ENCODE results near the gene FNDC3A. TPM values are rescaled to one million over a fixed set of nuclear protein-coding genes. Genes with fewer than 3 reads are reported as not detected.
A peak's percentile ranks its signal among the peaks of the same experiment; 100 is the strongest.
"Not testable (repeated sequence)": the region's sequence is repeated elsewhere in the genome, so short reads cannot be mapped to it uniquely, and the experiment has no call there.

Gene FNDC3A
- total and polyA plus RNA-seq, 3 experiments from 2014 or later = 8.8 to 22.7 (median 21.8) TPM

DNA sequence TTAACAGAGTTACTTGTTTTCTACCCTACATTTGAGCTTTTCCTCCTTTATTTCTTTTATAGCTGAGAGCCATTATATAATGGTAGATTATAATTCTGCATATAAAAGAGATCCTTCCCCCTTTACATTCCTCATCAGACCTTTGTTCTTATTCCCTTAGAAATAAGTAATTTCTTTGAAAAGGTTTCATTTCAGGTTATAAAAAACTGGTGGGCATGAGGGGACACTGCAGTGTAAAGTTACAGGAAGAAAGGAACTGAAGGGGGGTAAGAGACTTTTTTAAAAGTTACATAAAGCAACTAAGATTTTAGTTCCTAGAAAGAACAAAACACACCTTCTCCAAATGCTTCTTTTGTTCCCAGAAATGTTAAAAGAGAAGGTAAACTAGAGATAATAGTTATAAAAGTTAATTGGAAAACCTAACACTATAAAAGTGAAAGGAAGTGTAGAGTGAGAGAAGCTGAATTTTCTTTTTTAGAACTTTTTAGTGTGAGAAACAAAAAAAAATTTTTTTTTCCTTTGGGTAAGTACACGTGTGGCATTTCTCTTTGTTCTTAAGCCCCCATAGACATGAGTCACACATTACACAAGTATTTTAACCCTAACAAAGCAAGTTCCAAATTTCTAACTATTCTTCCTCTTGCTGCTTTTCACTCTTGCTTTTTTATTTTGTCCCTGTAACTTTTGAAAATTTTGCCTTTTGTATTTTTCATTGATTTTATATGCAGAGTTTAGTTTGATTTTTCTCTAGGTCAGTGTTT is 138.0 kb downstream of the FNDC3A start:
- no peak for DNase-seq
- Histone ChIP-seq H3K9me3 (ENCODE audit: low read length) (no peaks in the 10 kb centered on the region), H3K4me1 (ENCODE audit: insufficient read depth, low read length) (peaks cover 38% of the 10 kb centered on the region), H3K4me3 (ENCODE audit: low read length) (no peak overlapping the region), H3K27ac (ENCODE audit: low read depth, low read length) (no peak overlapping the region), H3K27me3 (ENCODE audit: insufficient read depth, low read length, poor library complexity, severe bottlenecking) (no peaks in the 10 kb centered on the region), H3K36me3 (ENCODE audit: insufficient read depth, low read length) (peaks cover 20% of the 10 kb centered on the region)
- Mint-ChIP-seq H3K36me3 (peaks cover 7 to 47% (median 14%) of the 10 kb centered on the region in 3 donors), H3K27ac (peak overlapping the region in 6 of 8 donors; percentile 21 to 71 (median 52)), H3K27me3 (no peaks in the 10 kb centered on the region), H3K9me3 (no peaks in the 10 kb centered on the region), H3K4me3 (peak overlapping the region in 6 of 7 donors; percentile 13 to 69 (median 33)), H3K4me1 (peaks cover 49 to 60% (median 56%) of the 10 kb centered on the region in 3 donors)
- ChIA-PET POLR2A (no interaction called here), CTCF (no interaction called here)

DNA sequence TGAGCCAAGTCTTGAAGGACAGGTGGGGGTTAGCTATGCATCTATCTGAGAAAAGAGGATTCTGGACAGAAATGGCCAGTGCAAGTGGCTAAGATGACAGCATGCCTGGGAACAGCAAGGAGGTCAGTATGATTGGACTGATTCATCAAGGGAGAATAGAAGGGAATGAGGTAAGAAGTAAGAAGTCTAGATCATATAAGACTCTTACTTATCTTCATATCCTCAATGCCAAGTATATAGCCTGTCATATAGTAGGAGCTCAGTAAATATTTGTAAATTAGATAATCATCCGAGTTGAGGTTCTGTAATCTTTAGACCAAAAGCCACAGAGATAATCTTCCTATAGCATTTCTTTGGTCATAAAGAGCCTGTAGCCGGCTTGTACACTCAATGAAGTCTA is 141.2 kb downstream of the FNDC3A start:
- H3K4me1 ChIP-seq (ENCODE audit: insufficient read depth, low read length) = peaks cover 21% of the 10 kb centered on the region
- H3K27me3 ChIP-seq (ENCODE audit: insufficient read depth, low read length, poor library complexity, severe bottlenecking) = no peaks in the 10 kb centered on the region
- CTCF ChIA-PET = no interaction called here
- Mint-ChIP-seq H3K27ac (peak overlapping the region in 2 of 8 donors; percentile 7 to 38), H3K27me3 (no peaks in the 10 kb centered on the region), H3K4me3 (no peak overlapping the region), H3K36me3 (peaks cover 21 to 56% (median 22%) of the 10 kb centered on the region in 3 donors), H3K9me3 (no peaks in the 10 kb centered on the region), H3K4me1 (peaks cover 45 to 55% (median 54%) of the 10 kb centered on the region in 3 donors)
- DNase-seq = no peak
- POLR2A ChIA-PET = no interaction called here
- no peak overlapping the region for H3K27ac ChIP-seq (ENCODE audit: low read depth, low read length)
- peaks cover 27% of the 10 kb centered on the region for H3K36me3 ChIP-seq (ENCODE audit: insufficient read depth, low read length)
- no peaks in the 10 kb centered on the region for H3K9me3 ChIP-seq (ENCODE audit: low read length)
- no peak overlapping the region for H3K4me3 ChIP-seq (ENCODE audit: low read length)

DNA sequence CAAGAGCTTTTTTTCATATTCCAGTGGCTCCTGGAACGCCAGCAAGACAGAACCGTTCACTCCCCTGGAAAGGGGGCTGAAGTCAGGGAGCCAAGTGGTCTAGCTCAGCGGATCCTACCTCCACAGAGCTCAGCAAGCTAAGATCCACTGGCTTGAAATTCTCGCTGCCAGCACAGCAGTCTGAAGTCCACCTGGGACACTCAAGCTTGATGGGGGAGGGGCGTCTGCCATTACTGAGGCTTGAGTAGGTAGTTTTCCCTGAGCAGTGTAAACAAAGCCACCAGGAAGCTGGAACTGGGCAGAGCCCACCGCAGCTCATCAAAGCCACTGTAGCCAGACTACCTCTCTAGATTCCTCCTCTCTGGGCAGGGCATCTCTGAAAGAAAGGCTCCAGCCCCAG is 142.7 kb downstream of the FNDC3A start:
- H3K4me1 ChIP-seq (ENCODE audit: insufficient read depth, low read length); H3K27me3 ChIP-seq (ENCODE audit: insufficient read depth, low read length, poor library complexity, severe bottlenecking); H3K27ac ChIP-seq (ENCODE audit: low read depth, low read length); H3K9me3 Mint-ChIP-seq; H3K9me3 ChIP-seq (ENCODE audit: low read length); H3K27me3 Mint-ChIP-seq; H3K4me3 ChIP-seq (ENCODE audit: low read length); DNase-seq; H3K4me3 Mint-ChIP-seq; CTCF ChIA-PET; H3K27ac Mint-ChIP-seq; POLR2A ChIA-PET: not testable (repeated sequence)
- peaks cover 27% of the 10 kb centered on the region for H3K36me3 ChIP-seq (ENCODE audit: insufficient read depth, low read length)
- Mint-ChIP-seq H3K4me1 (peaks cover 42 to 49% (median 45%) of the 10 kb centered on the region in 3 donors), H3K36me3 (peaks cover 21 to 56% (median 22%) of the 10 kb centered on the region in 3 donors)

DNA sequence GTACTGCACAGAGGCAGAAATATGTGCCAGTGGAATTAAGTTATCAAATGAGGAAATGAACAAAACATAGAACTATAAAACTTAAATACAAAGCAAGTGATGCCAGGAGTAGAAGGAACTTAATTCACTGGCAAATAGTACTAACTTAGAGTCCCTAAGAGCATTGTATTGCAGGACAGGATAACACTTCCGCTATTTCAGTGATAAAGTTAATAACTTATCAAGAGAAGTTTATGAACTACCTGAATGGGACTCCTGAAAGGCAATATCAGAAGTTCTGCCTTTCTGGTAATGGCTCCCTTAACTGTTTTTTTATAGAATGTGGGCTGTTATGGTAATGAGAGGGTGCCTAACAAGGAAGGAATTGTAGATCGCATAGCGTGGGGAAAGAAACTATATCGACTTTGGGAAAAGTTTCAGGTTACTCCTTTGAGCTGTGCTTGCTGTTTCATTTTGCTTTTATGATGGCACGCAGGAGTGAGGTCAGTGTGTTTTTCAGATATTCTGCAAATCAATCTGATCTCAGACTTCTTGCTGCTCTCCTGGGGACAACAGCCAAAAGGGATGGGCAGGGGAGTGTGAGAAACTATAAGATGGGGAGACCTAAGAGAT is 149.1 kb downstream of the FNDC3A start:
- Mint-ChIP-seq H3K4me3 (no peak overlapping the region), H3K27me3 (no peaks in the 10 kb centered on the region), H3K36me3 (peaks cover 1 to 10% (median 6%) of the 10 kb centered on the region in 3 donors), H3K9me3 (peaks cover 0 to 1% (median 0%) of the 10 kb centered on the region in 5 donors), H3K27ac (peak overlapping the region; percentile 3 to 65 (median 50)), H3K4me1 (peaks cover 13 to 48% (median 17%) of the 10 kb centered on the region in 3 donors)
- POLR2A ChIA-PET = no interaction called here
- H3K9me3 ChIP-seq (ENCODE audit: low read length) = no peaks in the 10 kb centered on the region
- no peaks in the 10 kb centered on the region for H3K36me3 ChIP-seq (ENCODE audit: insufficient read depth, low read length)
- H3K27me3 ChIP-seq (ENCODE audit: insufficient read depth, low read length, poor library complexity, severe bottlenecking) = no peaks in the 10 kb centered on the region
- H3K4me3 ChIP-seq (ENCODE audit: low read length) = no peak overlapping the region
- CTCF ChIA-PET = interaction anchor here (1.0 kb wide), 1 partner anchor 566 kb away, joined by 3 read pairs; the partner anchor contains the start of gene EBPL
- H3K4me1 ChIP-seq (ENCODE audit: insufficient read depth, low read length) = peaks cover 5% of the 10 kb centered on the region
- H3K27ac ChIP-seq (ENCODE audit: low read depth, low read length) = no peak overlapping the region
- DNase-seq = no peak

DNA sequence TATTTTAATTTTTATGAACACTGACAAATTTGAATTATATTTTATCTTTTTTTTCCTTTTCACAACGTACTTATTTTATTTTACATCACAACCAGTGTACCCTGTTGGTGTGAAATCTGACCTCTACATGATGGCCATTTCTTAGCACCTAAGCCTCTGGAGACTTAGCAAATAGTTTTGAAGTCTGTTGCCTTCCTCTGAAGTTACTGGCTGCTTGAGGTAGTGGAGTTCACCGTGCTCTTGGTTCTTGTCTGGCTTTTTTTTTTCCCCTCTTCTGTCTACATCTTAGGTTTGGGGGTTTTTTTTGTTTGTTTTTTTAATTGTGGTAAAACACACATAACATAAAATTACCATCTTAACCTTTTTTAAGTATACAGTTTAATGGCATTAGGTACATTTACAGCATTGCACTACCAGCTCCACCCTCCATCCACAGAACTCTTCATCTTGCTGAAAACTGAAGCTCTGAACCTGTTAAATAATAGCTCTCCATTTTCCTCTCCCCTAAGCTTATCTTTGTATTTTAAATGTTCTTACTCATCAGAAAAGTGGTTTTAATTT is 150.3 kb downstream of the FNDC3A start:
- DNase-seq = no peak
- ChIA-PET POLR2A (no interaction called here), CTCF (no interaction called here)
- peaks cover 0 to 1% (median 0%) of the 10 kb centered on the region in 5 donors for H3K9me3 Mint-ChIP-seq
- H3K4me1 ChIP-seq (ENCODE audit: insufficient read depth, low read length) = peaks cover 5% of the 10 kb centered on the region
- no peaks in the 10 kb centered on the region for H3K9me3 ChIP-seq (ENCODE audit: low read length)
- H3K27me3 ChIP-seq (ENCODE audit: insufficient read depth, low read length, poor library complexity, severe bottlenecking) = no peaks in the 10 kb centered on the region
- peaks cover 1 to 8% (median 7%) of the 10 kb centered on the region in 3 donors for H3K36me3 Mint-ChIP-seq
- no peak overlapping the region for H3K4me3 ChIP-seq (ENCODE audit: low read length)
- peak overlapping the region in 3 of 8 donors; percentile 33 to 72 (median 58) for H3K27ac Mint-ChIP-seq
- H3K27me3 Mint-ChIP-seq = no peaks in the 10 kb centered on the region
- no peak overlapping the region for H3K4me3 Mint-ChIP-seq
- H3K36me3 ChIP-seq (ENCODE audit: insufficient read depth, low read length) = peaks cover under 1% of the 10 kb centered on the region
- no peak overlapping the region for H3K27ac ChIP-seq (ENCODE audit: low read depth, low read length)
- H3K4me1 Mint-ChIP-seq = peaks cover 16 to 50% (median 20%) of the 10 kb centered on the region in 3 donors

DNA sequence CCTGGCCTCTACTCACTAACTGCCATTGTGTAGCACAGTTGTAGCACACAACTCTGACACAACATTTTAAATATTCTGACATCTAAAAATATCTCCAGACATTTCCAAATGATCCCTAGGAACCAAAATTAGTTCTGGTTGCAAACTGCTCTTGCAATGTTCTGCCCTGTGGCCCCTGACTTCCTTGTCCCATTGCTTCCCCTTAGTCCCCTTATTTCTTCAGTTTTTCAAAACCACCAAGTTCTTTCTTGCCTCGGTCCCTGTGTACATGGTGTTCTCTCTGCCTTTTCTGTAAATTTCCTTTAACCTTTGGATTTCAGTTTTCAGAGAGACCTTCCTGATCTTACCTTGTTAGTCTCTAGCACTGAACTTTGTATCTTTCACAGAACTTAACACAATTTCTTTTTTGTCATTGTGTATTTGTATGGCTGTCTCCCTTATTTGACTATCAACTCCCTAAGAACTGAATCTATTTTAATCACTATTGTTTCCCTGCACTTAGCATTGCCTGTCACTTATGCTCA is 156.8 kb downstream of the FNDC3A start:
- ChIA-PET POLR2A (no interaction called here), CTCF (no interaction called here)
- Mint-ChIP-seq H3K36me3 (peaks cover 12 to 62% (median 26%) of the 10 kb centered on the region in 3 donors), H3K27ac (peak overlapping the region in 6 of 8 donors; percentile 2 to 64 (median 23)), H3K9me3 (no peaks in the 10 kb centered on the region), H3K4me1 (peaks cover 19 to 41% (median 33%) of the 10 kb centered on the region in 3 donors), H3K27me3 (no peaks in the 10 kb centered on the region), H3K4me3 (no peak overlapping the region)
- Histone ChIP-seq H3K4me1 (ENCODE audit: insufficient read depth, low read length) (no peaks in the 10 kb centered on the region), H3K9me3 (ENCODE audit: low read length) (no peaks in the 10 kb centered on the region), H3K36me3 (ENCODE audit: insufficient read depth, low read length) (peaks cover 12% of the 10 kb centered on the region), H3K27ac (ENCODE audit: low read depth, low read length) (no peak overlapping the region), H3K27me3 (ENCODE audit: insufficient read depth, low read length, poor library complexity, severe bottlenecking) (no peaks in the 10 kb centered on the region), H3K4me3 (ENCODE audit: low read length) (no peak overlapping the region)
- no peak for DNase-seq

DNA sequence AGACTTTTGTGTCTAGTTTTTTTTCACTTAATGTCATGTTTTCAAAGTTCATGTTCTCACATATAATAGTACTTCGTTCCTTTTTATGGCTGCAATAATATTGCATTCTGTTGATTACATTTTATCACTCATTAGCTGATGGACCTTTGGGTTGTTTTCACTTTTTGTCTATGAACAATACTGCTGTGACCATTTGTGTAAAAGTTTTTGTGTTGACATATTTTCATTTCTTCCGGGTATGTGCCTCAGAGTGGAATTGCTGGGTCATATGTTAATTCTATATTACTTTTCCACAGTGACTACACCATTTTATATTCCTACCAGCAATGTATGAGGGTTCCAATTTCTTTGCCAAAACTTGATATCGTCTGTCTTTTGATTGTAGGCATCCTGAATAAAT is 158.6 kb downstream of the FNDC3A start:
- Mint-ChIP-seq H3K27ac (no peak overlapping the region), H3K27me3 (no peaks in the 10 kb centered on the region), H3K36me3 (peaks cover 12 to 75% (median 30%) of the 10 kb centered on the region in 3 donors), H3K4me1 (peaks cover 22 to 44% (median 33%) of the 10 kb centered on the region in 3 donors), H3K9me3 (no peaks in the 10 kb centered on the region), H3K4me3 (no peak overlapping the region)
- peaks cover 14% of the 10 kb centered on the region for H3K36me3 ChIP-seq (ENCODE audit: insufficient read depth, low read length)
- H3K27ac ChIP-seq (ENCODE audit: low read depth, low read length) = no peak overlapping the region
- H3K9me3 ChIP-seq (ENCODE audit: low read length) = no peaks in the 10 kb centered on the region
- no peaks in the 10 kb centered on the region for H3K27me3 ChIP-seq (ENCODE audit: insufficient read depth, low read length, poor library complexity, severe bottlenecking)
- CTCF ChIA-PET = no interaction called here
- no peak overlapping the region for H3K4me3 ChIP-seq (ENCODE audit: low read length)
- POLR2A ChIA-PET = no interaction called here
- DNase-seq = no peak
- no peaks in the 10 kb centered on the region for H3K4me1 ChIP-seq (ENCODE audit: insufficient read depth, low read length)

DNA sequence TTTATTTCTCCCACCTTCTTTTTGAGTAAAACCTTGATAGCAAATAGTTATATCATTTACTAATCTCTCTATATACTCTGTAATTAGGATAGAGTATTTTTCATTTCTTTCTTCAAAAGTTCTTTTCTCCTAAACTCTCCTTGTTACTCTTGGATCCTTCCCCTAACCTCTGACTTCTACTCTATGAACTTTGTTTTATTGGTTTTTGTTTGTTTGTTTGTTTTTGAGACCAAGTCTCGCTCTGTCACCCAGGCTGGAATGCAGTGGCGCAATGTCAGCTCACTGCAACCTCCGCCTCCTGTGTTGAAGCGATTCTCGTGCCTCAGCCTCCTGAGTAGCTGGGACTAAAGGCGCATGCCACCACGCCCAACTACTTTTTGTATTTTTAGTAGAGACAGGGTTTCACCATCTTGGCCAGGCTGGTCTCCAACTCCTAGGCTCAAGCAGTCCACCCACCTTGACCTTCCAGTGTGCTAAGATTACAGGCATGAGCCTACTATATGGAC is 161.5 kb downstream of the FNDC3A start:
- POLR2A ChIA-PET; H3K36me3 ChIP-seq (ENCODE audit: insufficient read depth, low read length); CTCF ChIA-PET; H3K9me3 ChIP-seq (ENCODE audit: low read length); H3K9me3 Mint-ChIP-seq; H3K27ac ChIP-seq (ENCODE audit: low read depth, low read length); H3K27me3 ChIP-seq (ENCODE audit: insufficient read depth, low read length, poor library complexity, severe bottlenecking); H3K4me1 ChIP-seq (ENCODE audit: insufficient read depth, low read length); H3K27me3 Mint-ChIP-seq; DNase-seq; H3K4me3 ChIP-seq (ENCODE audit: low read length); H3K4me3 Mint-ChIP-seq: not testable (repeated sequence)
- Mint-ChIP-seq H3K36me3 (peaks cover 7 to 85% (median 28%) of the 10 kb centered on the region in 3 donors), H3K27ac (peak overlapping the region in 2 of 8 donors; percentile 64 to 82), H3K4me1 (peaks cover 21 to 45% (median 30%) of the 10 kb centered on the region in 3 donors)

All from CD8-positive, alpha-beta memory T cell (primary cell).